A549 (cell line): ENCODE data around the gene LIPT2. TPM values are rescaled to one million over a fixed set of nuclear protein-coding genes. Genes with fewer than 3 reads are reported as not detected.
A peak's percentile ranks its signal among the peaks of the same experiment; 100 is the strongest.

Experiments
- ATAC-seq, 2 experiments: fragments of 200-7000 bp in 1 of 2; fragments of >200 bp in 1 of 2; cut with Nextera tagmentation in 1 of 2; cut with Tn5 transposase in 1 of 2; 3 replicates each; pipeline versions ENCODE4 v1.8.0 to v1.9.1; 2018 to 2020; ENCODE audit warnings: mild to moderate bottlenecking in 1 of 2, moderate library complexity in 1 of 2
- CTCF ChIA-PET: fragments of 300-600 bp; sonication (Branson Sonifier 250); formaldehyde crosslinking; extraction: SDS; loops from one replicate; lab custom pipeline; 2021; ENCODE audit warnings: antibody characterized with exemption, inconsistent platforms; lab: Yijun Ruan, JAX
- POLR2A ChIA-PET: fragments of 350-600 bp; formaldehyde crosslinking; extraction: SDS; loops from one replicate; lab custom pipeline; 2021; ENCODE audit warnings: antibody characterized with exemption, inconsistent platforms; lab: Yijun Ruan, JAX
- DNase-seq, 2 experiments: peaks; one replicate each; pipeline versions ENCODE4 v3.0.0 to v3.0.0-alpha.2; 2011 to 2016; ENCODE audit warnings: low read depth in 1 of 2, low spot score in 1 of 2
- FAIRE-seq: peaks from 2 replicates; lab custom pipeline; 2011; peaks lifted over from hg19 to GRCh38; lab: Jason Lieb, UNC
- H3K27ac ChIP-seq, 2 experiments: fragments of >200 bp; sonication (Bioruptor Twin); formaldehyde crosslinking; 3 replicates each; pipeline ENCODE4 v1.5.1; 2016 to 2017
- H3K4me1 ChIP-seq: fragments of >200 bp; sonication (Bioruptor Twin); formaldehyde crosslinking; 3 replicates; pipeline ENCODE4 v1.6.1; 2016
- H3K4me2 ChIP-seq: fragments of >200 bp; sonication (Bioruptor Twin); formaldehyde crosslinking; 3 replicates; pipeline ENCODE4 v1.6.1; 2016
- H3K4me3 ChIP-seq: fragments of >200 bp; sonication (Bioruptor Twin); formaldehyde crosslinking; 3 replicates; pipeline ENCODE4 v1.5.1; 2016
- H3K9me3 ChIP-seq: fragments of >200 bp; sonication (Bioruptor Twin); formaldehyde crosslinking; 3 replicates; pipeline ENCODE4 v1.6.1; 2016
- ATOH8 ChIP-seq: fragments of 250-450 bp; sonication (Bioruptor Pico); IDR thresholded peaks from 2 replicates; pipeline ENCODE4 v1.5.0; 2020; ENCODE audit warnings: low read depth, mild to moderate bottlenecking, moderate library complexity
- CHD4 ChIP-seq: fragments of 200-600 bp; sonication (generic); IDR thresholded peaks from 2 replicates; pipeline ENCODE4 v1.6.1; 2016; ENCODE audit warnings: antibody characterized with exemption, mild to moderate bottlenecking, borderline replicate concordance
- ESRRA ChIP-seq: fragments of 150-350 bp; IDR thresholded peaks from 2 replicates; pipeline ENCODE4 v1.6.1; 2014; ENCODE audit warnings: mild to moderate bottlenecking, low read length, borderline replicate concordance
- FOSL2 ChIP-seq, 2 experiments: fragments of 450-650 bp in 1 of 2; fragments of >200 bp in 1 of 2; sonication (Bioruptor Twin) in 1 of 2; formaldehyde crosslinking; IDR thresholded peaks; 2 replicates each; pipeline versions ENCODE4 v1.5.0 to v1.6.1; 2016 to 2020; ENCODE audit warnings: mild to moderate bottlenecking in 1 of 2, moderate library complexity in 1 of 2
- GATA3 ChIP-seq: IDR thresholded peaks from 2 replicates; pipeline ENCODE4 v1.6.1; 2012; ENCODE audit warnings: borderline replicate concordance
- HES2 ChIP-seq: fragments of >200 bp; sonication (Bioruptor Twin); formaldehyde crosslinking; IDR thresholded peaks from 2 replicates; pipeline ENCODE4 v1.6.1; 2016
- HOXB13 ChIP-seq: fragments of 250-450 bp; sonication (Bioruptor Pico); IDR thresholded peaks from 2 replicates; pipeline ENCODE4 v1.5.0; 2020; ENCODE audit warnings: low read depth, mild to moderate bottlenecking, moderate library complexity
- JUN ChIP-seq, 2 experiments: fragments of >200 bp; sonication (Bioruptor Twin); formaldehyde crosslinking; IDR thresholded peaks; 2 replicates in 1 of 2; 3 replicates in 1 of 2; pipeline ENCODE4 v1.6.1; 2016 to 2017
- KDM5A ChIP-seq: fragments of 200-600 bp; sonication (generic); IDR thresholded peaks from 2 replicates; pipeline ENCODE4 v1.6.1; 2016; ENCODE audit warnings: antibody characterized with exemption, mild to moderate bottlenecking
- MAFK ChIP-seq: fragments of 450-650 bp; IDR thresholded peaks from 2 replicates; pipeline ENCODE4 v1.6.1; 2014; ENCODE audit not compliant: partially characterized antibody
- MAX ChIP-seq: IDR thresholded peaks from 2 replicates; pipeline ENCODE4 v1.6.1; 2012
- MYC ChIP-seq: IDR thresholded peaks from 2 replicates; pipeline ENCODE4 v1.6.1; 2012; ENCODE audit warnings: mild to moderate bottlenecking, inconsistent platforms, low read length, improper control_type of control experiment, borderline replicate concordance
- PBX3 ChIP-seq: IDR thresholded peaks from 2 replicates; pipeline ENCODE4 v1.6.1; 2012
- POLR2A ChIP-seq: IDR thresholded peaks from 2 replicates; pipeline ENCODE4 v1.6.1; 2012; ENCODE audit warnings: mild to moderate bottlenecking, low read length
- POLR2AphosphoS2 ChIP-seq: conservative IDR thresholded peaks from 2 replicates; pipeline ENCODE4 v1.6.1; 2012; ENCODE audit warnings: low read length, improper control_type of control experiment, inconsistent platforms
- RAD21 ChIP-seq, 2 experiments: fragments of >200 bp in 1 of 2; sonication (Bioruptor Twin) in 1 of 2; formaldehyde crosslinking in 1 of 2; IDR thresholded peaks in 1 of 2; conservative IDR thresholded peaks in 1 of 2; 2 replicates in 1 of 2; 3 replicates in 1 of 2; pipeline ENCODE4 v1.6.1; 2012 to 2018; ENCODE audit warnings: inconsistent platforms in 1 of 2
- ZNF302 ChIP-seq: fragments of 250-450 bp; sonication (Bioruptor Pico); IDR thresholded peaks from 2 replicates; pipeline ENCODE4 v1.9.0; 2021; ENCODE audit warnings: inconsistent platforms, mild to moderate bottlenecking, moderate library complexity
- WGBS: methylation state at CpG from one replicate; pipeline ENCODE4 v1.1.6; 2017; ENCODE audit errors: missing lambda C conversion rate; 5-methylcytosine and 5-hydroxymethylcytosine counted together
- polyA plus RNA-seq, 4 experiments: library from polyadenylated mRNA; depleted of rRNA in 3 of 4; stranded (reverse); fragments of >200 nt; fragmentation: RNase III in 1 of 4; extraction: RNeasy Plus Mini Kit Qiagen cat#74134 plus additional on column Dnase treatment in 1 of 4; gene quantifications; 2 replicates in 3 of 4; 3 replicates in 1 of 4; pipeline ENCODE4 v1.2.3, GENCODE V29; 2011 to 2017

LIPT2 gene
- polyA plus RNA-seq, 2 of the 4 experiments (the other 2 are of a cell fraction), result 4.8 to 9.8 TPM

GRCh38 chr11:74533421-74533820 lies 39.9 kb upstream of the LIPT2 start:
- TF ChIP-seq ESRRA (no peak), GATA3 (no peak), MYC (no peak), HOXB13 (CRISPR knock-in tag) (no peak)
- no peak overlapping the region for H3K4me3 ChIP-seq
- POLR2A ChIA-PET, result no interaction called here
- CTCF ChIA-PET, result interaction anchor here (0.7 to 1.2 kb wide), 3 partner anchors 72 to 293 kb away, joined by 3 to 8 read pairs (median 3); no protein-coding TSS in a partner anchor
- WGBS, result 84% methylated on average over 9 of the region's 9 CpGs
- no peak overlapping the region for H3K27ac ChIP-seq
- ATAC-seq (no peak), FAIRE-seq (no peak), DNase-seq (no peak)
- H3K4me1 ChIP-seq, result no peaks in the 10 kb centered on the region
- H3K9me3 ChIP-seq, result no peaks in the 10 kb centered on the region; the same call in 2 of the 3 replicates
- no peak overlapping the region for H3K4me2 ChIP-seq

GRCh38 chr11:74532501-74533246 lies 39.1 kb upstream of the LIPT2 start:
- DNase-seq, result no peak
- no peaks in the 10 kb centered on the region for H3K9me3 ChIP-seq
- H3K4me1 ChIP-seq, result no peaks in the 10 kb centered on the region
- peak; percentile 51 for FAIRE-seq
- no peak overlapping the region for H3K4me2 ChIP-seq
- TF ChIP-seq POLR2AphosphoS2 (no peak), POLR2A (no peak), HES2 (no peak), MAX (no peak), KDM5A (no peak), ZNF302 (no peak), HOXB13 (CRISPR knock-in tag) (no peak), FOSL2 (IDR thresholded peaks at IDR 0.05) (no peak), FOSL2 (CRISPR knock-in tag; IDR thresholded peaks at IDR 0.05) (no peak), CHD4 (no peak), RAD21 (conservative IDR thresholded peaks at IDR 0.05 in 1 of 2, IDR thresholded peaks at IDR 0.05 in 1 of 2) (no peak), JUN (IDR thresholded peaks at IDR 0.05) (no peak)
- POLR2A ChIA-PET, result no interaction called here
- no peak overlapping the region for H3K27ac ChIP-seq
- 89% methylated on average over 5 of the region's 5 CpGs for WGBS
- no peak for ATAC-seq
- CTCF ChIA-PET, result interaction anchor here (0.6 kb wide), 1 partner anchor 193 kb away, joined by 3 read pairs; no protein-coding TSS in a partner anchor
- no peak overlapping the region for H3K4me3 ChIP-seq

- CTCF ChIA-PET, result interaction anchor here (1.5 to 2.2 kb wide), 2 partner anchors 17 to 46 kb away, joined by 6 to 9 read pairs; no protein-coding TSS in a partner anchor
- Histone ChIP-seq H3K4me2 (no peak overlapping the region), H3K27ac (no peak overlapping the region), H3K4me1 (no peaks in the 10 kb centered on the region), H3K9me3 (no peaks in the 10 kb centered on the region), H3K4me3 (no peak overlapping the region)
- POLR2A ChIA-PET, result interaction anchor here (4.2 kb wide), 1 partner anchor 32 kb away, joined by 18 read pairs; the partner anchor contains the start of gene LIPT2
- no peak for DNase-seq
- 35% methylated on average over 2 of the region's 2 CpGs for WGBS
- FAIRE-seq, result peak; percentile 28
- TF ChIP-seq JUN (IDR thresholded peaks at IDR 0.05) (no peak), MAFK (peak; percentile 82)
- ATAC-seq, result no peak
These were observed 31.5 kb upstream of the LIPT2 start for GRCh38 chr11:74524978-74525377.

- TF ChIP-seq FOSL2 (IDR thresholded peaks at IDR 0.05), result no peak
- TF ChIP-seq FOSL2 (CRISPR knock-in tag; IDR thresholded peaks at IDR 0.05), result no peak
- TF ChIP-seq ATOH8 (CRISPR knock-in tag), result no peak
- no peak for TF ChIP-seq PBX3
- no peak for TF ChIP-seq MAFK
- H3K4me1 ChIP-seq, result no peaks in the 10 kb centered on the region
- ATAC-seq (no peak), DNase-seq (no peak), FAIRE-seq (no peak)
- POLR2A ChIA-PET, result interaction anchor here (4.2 kb wide), 1 partner anchor 31 kb away, joined by 18 read pairs; the partner anchor contains the start of gene LIPT2
- CTCF ChIA-PET, result interaction anchor here (1.5 to 2.2 kb wide), 2 partner anchors 16 to 46 kb away, joined by 6 to 9 read pairs; no protein-coding TSS in a partner anchor
- H3K9me3 ChIP-seq, result no peaks in the 10 kb centered on the region
- H3K27ac ChIP-seq, result no peak overlapping the region
- 76% methylated on average over 5 of the region's 5 CpGs for WGBS
- H3K4me2 ChIP-seq, result no peak overlapping the region
- H3K4me3 ChIP-seq, result no peak overlapping the region
These were observed 31.0 kb upstream of the LIPT2 start for GRCh38 chr11:74524501-74524900.
